Measurements from ENCODE around the gene STMP1. TPM values are rescaled to one million over a fixed set of nuclear protein-coding genes. Genes with fewer than 3 reads are reported as not detected.

Gene STMP1
- total RNA-seq, 1 experiment from 2014 or later, result 77.0 TPM

DNA sequence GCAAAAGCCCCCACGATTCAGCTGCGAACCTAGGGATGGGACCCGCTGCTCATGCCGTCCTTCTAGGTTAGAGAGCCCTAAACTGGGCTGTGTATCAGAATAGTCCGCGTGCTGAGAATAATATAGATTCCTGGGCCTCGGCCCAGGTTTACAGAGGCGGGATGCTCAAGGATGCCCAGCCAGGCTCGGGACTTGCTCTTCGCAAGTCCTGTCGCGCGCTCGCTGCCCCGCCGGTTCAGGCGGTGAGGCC is 266 bp upstream of the STMP1 start:
- H3K4me3 ChIP-seq, result peak overlapping the region; percentile 99
- H3K36me3 ChIP-seq (ENCODE audit: low read depth), result no peaks in the 10 kb centered on the region
- ChIA-PET CTCF (interaction anchor here (2.3 kb wide), 1 partner anchor 11 kb away, joined by 12 read pairs; no protein-coding TSS in a partner anchor), POLR2A (ENCODE audit: unreplicated experiment) (interaction anchor here (0.7 kb wide), 1 partner anchor 9 kb away, joined by 3 read pairs; no protein-coding TSS in a partner anchor)
- BruUV-seq (replicated peaks), result no TSS peak
- H3K4me1 ChIP-seq (replicated peaks; ENCODE audit: insufficient read depth), result peaks cover 16% of the 10 kb centered on the region
- H2AFZ ChIP-seq, result peak overlapping the region; percentile 93
- intact Hi-C loops (cut with micrococcal nuclease; ENCODE audit: unreplicated experiment), result loop anchor here (2.0 to 5.0 kb wide), 2 partner anchors 139 to 1930 kb away; no protein-coding TSS in a partner anchor
- no peak for TF ChIP-seq EZH2 (IDR thresholded peaks at IDR 0.05; ENCODE audit: low read depth)
- TF ChIP-seq, protein P1, sequence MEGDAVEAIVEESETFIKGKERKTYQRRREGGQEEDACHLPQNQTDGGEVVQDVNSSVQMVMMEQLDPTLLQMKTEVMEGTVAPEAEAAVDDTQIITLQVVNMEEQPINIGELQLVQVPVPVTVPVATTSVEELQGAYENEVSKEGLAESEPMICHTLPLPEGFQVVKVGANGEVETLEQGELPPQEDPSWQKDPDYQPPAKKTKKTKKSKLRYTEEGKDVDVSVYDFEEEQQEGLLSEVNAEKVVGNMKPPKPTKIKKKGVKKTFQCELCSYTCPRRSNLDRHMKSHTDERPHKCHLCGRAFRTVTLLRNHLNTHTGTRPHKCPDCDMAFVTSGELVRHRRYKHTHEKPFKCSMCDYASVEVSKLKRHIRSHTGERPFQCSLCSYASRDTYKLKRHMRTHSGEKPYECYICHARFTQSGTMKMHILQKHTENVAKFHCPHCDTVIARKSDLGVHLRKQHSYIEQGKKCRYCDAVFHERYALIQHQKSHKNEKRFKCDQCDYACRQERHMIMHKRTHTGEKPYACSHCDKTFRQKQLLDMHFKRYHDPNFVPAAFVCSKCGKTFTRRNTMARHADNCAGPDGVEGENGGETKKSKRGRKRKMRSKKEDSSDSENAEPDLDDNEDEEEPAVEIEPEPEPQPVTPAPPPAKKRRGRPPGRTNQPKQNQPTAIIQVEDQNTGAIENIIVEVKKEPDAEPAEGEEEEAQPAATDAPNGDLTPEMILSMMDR (conservative IDR thresholded peaks at IDR 0.05), result no peak; the same call in 1 of the 2 replicates
- H3K27me3 ChIP-seq (ENCODE audit: insufficient read depth, low read depth), result no peaks in the 10 kb centered on the region
- no peak for DNase-seq
- no peaks in the 10 kb centered on the region for H3K9me2 ChIP-seq (ENCODE audit: insufficient read depth)
- H3K9me3 ChIP-seq (ENCODE audit: insufficient read depth, low read depth), result no peaks in the 10 kb centered on the region
- H3K79me2 ChIP-seq (ENCODE audit: low read depth), result peaks cover 47% of the 10 kb centered on the region
- H4K20me1 ChIP-seq (ENCODE audit: insufficient read depth), result 0 out of 2 replicates have a peak, but pooled peaks cover 8% of the 10 kb centered on the region
- H3K4me2 ChIP-seq, result peak overlapping the region; percentile 72
- peaks cover 21% of the 10 kb centered on the region for H3F3A ChIP-seq (ENCODE audit: insufficient read depth, low read depth)
- peak overlapping the region; percentile 92 for H3K27ac ChIP-seq

DNA sequence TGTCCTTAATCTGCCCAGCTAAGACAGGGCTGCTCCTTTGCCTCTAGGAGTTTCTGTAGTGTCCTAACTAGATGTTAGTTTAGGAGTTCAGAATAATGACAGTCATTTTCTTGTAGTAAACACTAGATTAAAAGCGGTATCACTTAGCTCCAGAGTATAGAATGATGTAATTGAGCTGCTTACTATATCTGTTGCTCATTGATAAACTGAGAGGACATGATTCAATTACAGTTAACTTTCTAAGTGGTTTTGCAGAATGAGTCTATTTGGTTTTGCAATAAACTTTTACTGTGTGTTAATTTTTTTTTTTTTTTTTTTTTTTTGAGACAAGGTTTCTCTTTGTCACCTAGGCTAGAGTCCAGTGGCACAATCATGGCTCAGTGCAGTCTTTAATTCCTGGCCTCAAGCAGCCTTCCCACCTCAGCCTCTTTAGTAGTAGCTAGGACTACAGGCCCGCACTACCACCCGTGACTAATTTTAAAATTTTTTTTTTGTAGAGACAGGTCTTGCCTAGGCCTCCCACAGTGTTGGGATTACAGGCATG is 1.8 kb downstream of the STMP1 start:
- Histone ChIP-seq H2AFZ (no peak overlapping the region), H3K4me3 (peak overlapping the region; percentile 99; the same call in 1 of the 2 replicates), H3K4me1 (replicated peaks; ENCODE audit: insufficient read depth) (peaks cover 16% of the 10 kb centered on the region), H3K27me3 (ENCODE audit: insufficient read depth, low read depth) (no peaks in the 10 kb centered on the region), H3K9me2 (ENCODE audit: insufficient read depth) (no peaks in the 10 kb centered on the region), H3K27ac (peak overlapping the region; percentile 92), H3K36me3 (ENCODE audit: low read depth) (no peaks in the 10 kb centered on the region), H4K20me1 (ENCODE audit: insufficient read depth) (0 out of 2 replicates have a peak, but pooled peaks cover 8% of the 10 kb centered on the region), H3K9me3 (ENCODE audit: insufficient read depth, low read depth) (no peaks in the 10 kb centered on the region), H3K79me2 (ENCODE audit: low read depth) (peaks cover 68% of the 10 kb centered on the region), H3K4me2 (peak overlapping the region; percentile 87), H3F3A (ENCODE audit: insufficient read depth, low read depth) (peaks cover 21% of the 10 kb centered on the region)
- ChIA-PET CTCF (interaction anchor here (0.7 kb wide), 1 partner anchor 382 kb away, joined by 7 read pairs; no protein-coding TSS in a partner anchor), POLR2A (ENCODE audit: unreplicated experiment) (interaction anchor here (0.6 to 0.7 kb wide), 2 partner anchors 81 to 360 kb away, joined by 3 to 60 read pairs; no protein-coding TSS in a partner anchor)
- DNase-seq, result no peak
- BruUV-seq (replicated peaks), result no TSS peak
- intact Hi-C loops (cut with micrococcal nuclease; ENCODE audit: unreplicated experiment), result loop anchor here (5.0 kb wide), 1 partner anchor 1928 kb away; no protein-coding TSS in a partner anchor
- TF ChIP-seq, protein P1 (conservative IDR thresholded peaks at IDR 0.05), result no peak
- no peak for TF ChIP-seq EZH2 (IDR thresholded peaks at IDR 0.05; ENCODE audit: low read depth)

DNA sequence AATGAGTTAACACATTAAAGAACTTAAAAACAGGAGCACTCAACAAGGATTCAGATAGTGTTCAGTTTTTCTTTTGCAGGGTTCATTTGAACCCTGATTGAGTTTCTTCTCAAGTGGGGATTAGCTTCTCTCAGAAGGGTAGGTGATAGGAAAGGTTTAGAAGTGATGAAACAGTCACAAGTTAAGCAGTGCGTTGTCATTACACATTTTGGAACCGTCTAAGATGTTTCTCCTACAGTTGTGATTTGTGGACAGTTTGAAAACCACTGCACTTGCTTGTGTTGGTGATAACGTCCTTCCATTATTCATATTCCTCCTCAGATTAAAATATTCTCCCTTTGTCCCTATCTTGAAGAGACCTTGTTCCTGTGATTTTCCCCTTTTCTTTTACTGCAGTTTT is 2.7 kb downstream of the STMP1 start:
- no peaks in the 10 kb centered on the region for H3K9me2 ChIP-seq (ENCODE audit: insufficient read depth)
- H3K4me1 ChIP-seq (replicated peaks; ENCODE audit: insufficient read depth), result peaks cover 16% of the 10 kb centered on the region
- intact Hi-C loops (cut with micrococcal nuclease; ENCODE audit: unreplicated experiment), result no loop called here
- H3K9me3 ChIP-seq (ENCODE audit: insufficient read depth, low read depth), result no peaks in the 10 kb centered on the region
- no peak overlapping the region for H3K27ac ChIP-seq
- no peak for DNase-seq
- H3K4me3 ChIP-seq, result no peak overlapping the region
- TF ChIP-seq, protein P1 (conservative IDR thresholded peaks at IDR 0.05), result no peak
- TF ChIP-seq EZH2 (IDR thresholded peaks at IDR 0.05; ENCODE audit: low read depth), result no peak
- peaks cover 77% of the 10 kb centered on the region for H3K79me2 ChIP-seq (ENCODE audit: low read depth)
- no peak overlapping the region for H2AFZ ChIP-seq
- BruUV-seq (replicated peaks), result no TSS peak
- H4K20me1 ChIP-seq (ENCODE audit: insufficient read depth), result 0 out of 2 replicates have a peak, but pooled peaks cover 8% of the 10 kb centered on the region
- ChIA-PET CTCF (no interaction called here), POLR2A (ENCODE audit: unreplicated experiment) (interaction anchor here (0.6 kb wide), 1 partner anchor 19 kb away, joined by 3 read pairs; no protein-coding TSS in a partner anchor)
- no peaks in the 10 kb centered on the region for H3K36me3 ChIP-seq (ENCODE audit: low read depth)
- H3K27me3 ChIP-seq (ENCODE audit: insufficient read depth, low read depth), result no peaks in the 10 kb centered on the region
- no peak overlapping the region; the same call in 1 of the 2 replicates for H3K4me2 ChIP-seq
- H3F3A ChIP-seq (ENCODE audit: insufficient read depth, low read depth), result peaks cover 21% of the 10 kb centered on the region

All from PC-9 (cell line).